NCI-H128 (cell line): ENCODE measurements around the gene GRIN2A.

Source experiments
- DNase-seq: peaks from one replicate; lab custom pipeline; 2025; ENCODE audit not compliant: unreplicated experiment; lab: John Stamatoyannopoulos, UW

GRIN2A gene

DNA sequence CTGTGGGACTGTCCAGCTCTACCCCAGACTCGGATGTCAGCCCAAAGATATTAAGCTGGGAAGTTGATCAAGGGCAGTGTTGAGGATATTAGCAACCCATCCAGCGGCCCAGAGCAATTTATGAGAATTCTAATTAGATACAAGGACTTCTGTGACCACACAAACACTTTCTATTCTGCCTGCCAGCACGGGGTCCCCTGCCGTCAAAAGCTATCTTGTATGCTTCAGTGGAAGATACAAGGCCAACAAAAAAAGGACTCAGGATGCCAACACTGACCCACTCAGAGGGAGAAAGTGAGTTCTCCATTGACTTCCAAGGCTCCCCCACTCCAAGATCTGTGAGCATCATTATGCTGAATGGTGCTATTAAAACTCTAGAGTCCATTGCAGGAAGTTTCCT, 390.7 kb downstream of the GRIN2A start:
- no peak for DNase-seq

GRCh38 chr16:9790199-9790598, 392.0 kb downstream of the GRIN2A start:
- no peak for DNase-seq

- DNase-seq = no peak
These were observed 394.5 kb downstream of the GRIN2A start for GRCh38 chr16:9787717-9788116.

DNA sequence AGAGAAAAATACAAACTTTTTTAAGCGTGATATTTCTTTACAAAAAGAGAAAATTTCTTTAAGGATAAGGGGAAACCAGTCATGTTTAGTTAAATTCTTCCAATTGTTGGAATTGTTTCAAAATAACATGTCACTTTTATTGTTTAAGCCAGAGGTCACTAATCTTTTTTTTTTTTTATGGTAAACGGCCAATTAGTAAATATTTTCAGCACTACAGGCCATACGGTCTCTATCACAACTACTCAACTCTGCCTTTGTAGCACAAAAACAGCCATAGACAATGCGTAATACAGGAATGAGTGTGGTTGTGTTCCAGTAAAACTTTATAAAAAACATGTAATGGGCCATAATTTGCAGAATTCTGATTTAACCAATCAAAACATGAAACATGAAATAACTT, 401.4 kb downstream of the GRIN2A start:
- DNase-seq = no peak

DNA sequence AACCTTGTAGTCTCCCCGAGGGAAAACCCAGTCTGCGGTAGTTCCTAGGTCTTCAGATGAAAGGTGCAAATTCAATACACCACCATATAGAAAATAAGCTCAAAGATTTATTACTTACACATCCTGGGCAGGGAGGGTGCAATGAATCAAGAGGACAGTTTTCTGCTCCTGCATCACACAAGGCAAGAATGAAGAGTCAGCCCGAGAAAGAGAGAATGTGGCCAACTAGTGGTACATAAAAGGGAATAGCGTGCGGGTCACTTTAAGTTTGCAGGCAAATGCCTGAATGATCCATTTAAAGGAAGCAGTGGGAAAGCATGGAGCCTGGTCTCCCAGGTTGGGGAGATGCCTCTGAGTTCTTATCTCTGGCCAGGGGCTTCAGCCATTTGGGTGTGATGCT, 403.4 kb downstream of the GRIN2A start:
- no peak for DNase-seq

GRCh38 chr16:9775998-9776397, 406.2 kb downstream of the GRIN2A start:
- DNase-seq = no peak

DNA sequence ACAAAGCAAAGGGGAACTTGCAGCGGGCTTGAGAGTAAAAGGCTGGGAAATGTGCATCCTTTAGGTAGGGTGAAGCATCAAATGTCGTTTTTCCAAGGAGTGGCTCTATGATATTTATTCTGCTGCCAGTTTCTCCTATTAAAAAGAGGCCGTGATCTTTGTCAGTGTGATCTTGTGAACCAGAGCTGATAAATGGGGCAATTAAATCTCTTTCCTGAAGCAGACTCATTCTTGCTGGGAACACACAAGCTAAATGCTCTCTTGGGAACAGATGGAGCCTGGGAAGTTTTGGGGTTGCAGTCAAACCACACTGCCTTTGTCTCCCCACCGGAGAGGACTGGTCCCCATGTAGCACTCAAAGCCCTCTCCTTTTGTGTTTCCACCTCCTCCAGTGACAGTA, 408.9 kb downstream of the GRIN2A start:
- DNase-seq = no peak

DNA sequence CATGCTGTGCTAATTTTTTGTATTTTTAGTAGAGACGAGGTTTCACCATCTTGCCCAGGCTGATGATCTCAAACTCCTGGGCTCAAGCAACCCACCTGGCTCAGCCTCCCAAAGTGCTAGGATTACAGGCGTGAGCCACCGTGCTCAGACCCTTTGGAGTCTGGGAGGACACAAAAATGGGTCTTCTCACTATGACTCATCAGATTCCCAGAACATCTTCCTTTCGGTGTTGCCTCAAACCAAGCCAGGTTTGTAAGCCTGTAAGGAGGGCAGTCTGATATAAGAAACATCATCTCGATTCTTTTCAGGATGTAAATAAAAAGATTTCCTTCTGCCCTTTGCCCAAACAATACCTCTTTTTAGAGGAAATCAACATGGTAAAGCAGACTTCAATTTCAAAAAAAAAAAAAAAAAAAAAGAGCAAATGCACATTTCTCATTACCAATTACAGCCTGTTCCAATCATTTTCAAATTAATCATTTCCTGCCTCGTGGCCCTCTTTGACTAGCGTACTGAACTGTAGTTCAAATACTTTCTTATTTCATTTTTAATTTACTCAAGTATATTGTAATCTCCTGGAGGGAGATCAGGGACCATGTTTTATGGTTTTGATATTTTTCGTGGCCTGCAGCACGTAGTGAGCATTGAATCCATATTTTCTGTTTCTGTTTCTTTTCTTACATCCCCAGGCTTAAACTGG, 409.6 kb downstream of the GRIN2A start:
- no peak for DNase-seq

DNA sequence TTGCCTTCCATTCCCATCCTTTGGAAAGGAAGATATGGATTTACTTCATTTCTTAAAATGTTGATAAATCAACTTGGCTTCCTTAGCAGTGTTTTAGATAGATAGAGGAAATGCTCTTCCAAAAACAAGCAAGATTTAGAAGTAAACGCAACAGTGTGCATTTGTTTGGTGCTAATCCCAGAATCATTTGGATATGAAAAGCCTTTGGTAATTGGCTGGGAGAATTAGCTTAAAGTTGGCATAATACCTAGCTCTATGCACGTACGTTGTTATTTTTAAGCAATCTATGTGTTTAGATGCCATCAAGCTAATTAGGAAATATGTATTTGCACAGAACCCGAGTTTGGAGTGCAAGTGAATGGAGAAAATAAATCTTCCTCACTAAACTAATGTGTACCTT, 415.3 kb downstream of the GRIN2A start:
- no peak for DNase-seq

DNA sequence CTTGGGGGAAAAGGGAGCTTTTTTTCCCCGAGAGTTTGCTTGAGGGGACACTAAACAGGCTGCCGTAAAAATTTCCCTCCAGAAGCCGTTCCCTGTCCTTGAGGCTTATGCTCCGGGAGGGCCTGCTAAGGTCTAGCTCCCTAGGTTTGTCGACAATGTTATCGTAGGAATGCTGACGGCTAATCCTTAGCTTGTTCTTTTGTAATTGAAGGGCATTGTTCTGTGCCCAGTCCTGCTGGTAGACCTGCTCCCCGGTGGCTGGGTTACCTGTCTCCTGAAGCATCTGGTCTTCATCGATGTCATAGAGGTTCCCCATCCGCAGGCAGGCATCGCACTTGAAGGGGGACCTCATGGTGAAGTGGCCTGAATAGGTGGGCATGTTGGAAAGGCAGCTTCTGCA, 418.7 kb downstream of the GRIN2A start:
- DNase-seq = no peak

DNA sequence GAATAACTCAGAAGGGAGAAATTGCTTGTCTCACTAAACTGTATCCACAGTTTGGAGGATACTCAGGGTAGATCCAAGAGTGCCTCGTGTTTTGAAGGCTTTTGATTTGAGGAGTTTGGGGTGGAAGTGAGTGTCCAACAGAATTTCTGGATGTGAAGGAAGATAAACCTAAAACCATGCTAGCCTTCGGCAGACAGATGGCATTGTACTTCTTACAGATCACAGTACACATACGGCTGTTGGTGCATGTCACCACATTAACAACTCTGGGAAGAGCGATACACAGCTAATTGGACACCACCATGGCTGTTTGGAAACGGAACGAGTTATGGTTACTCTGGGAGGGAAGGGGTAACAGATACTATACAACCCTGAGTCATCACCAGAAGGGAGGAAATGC, 420.4 kb downstream of the GRIN2A start:
- DNase-seq = no peak

DNA sequence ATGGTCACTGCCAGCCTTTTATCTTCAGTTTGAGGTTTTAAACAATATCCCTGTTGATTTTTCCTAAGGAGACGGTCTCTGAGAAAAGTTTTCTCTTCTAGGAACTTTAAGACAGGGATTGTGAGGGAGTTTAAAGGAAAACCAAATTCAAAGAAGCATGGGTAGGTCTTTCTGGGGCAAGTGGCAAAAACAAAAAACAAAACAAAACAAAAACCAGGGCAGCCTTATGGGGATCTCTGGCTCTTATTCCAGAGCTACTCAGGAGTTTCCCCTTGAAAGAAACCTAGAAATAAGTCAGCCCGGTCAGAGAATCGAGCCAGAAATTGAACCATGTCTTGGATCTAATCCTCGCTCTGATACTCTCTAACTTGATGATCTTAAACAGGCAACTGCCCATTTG, 424.5 kb downstream of the GRIN2A start:
- DNase-seq = no peak

DNA sequence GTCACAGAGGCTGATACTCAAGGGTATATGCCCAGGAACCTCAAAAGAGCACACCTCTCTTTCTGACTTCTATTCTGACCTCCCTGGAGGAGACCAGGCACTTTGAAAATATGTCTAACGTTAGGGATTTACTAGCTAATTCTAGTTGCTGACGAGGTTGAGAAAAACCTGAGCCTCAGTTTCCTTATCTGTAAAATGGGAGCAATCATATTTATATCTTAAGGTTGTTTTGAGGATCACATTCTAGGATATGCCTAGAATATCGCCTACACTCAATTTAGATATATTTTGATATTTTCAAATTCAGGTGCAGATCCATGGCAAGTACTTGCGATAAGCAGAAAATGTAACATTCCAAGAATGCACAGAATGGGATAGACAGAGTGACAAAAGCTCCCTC, 425.8 kb downstream of the GRIN2A start:
- DNase-seq = no peak

GRCh38 chr16:9755081-9755480, 427.1 kb downstream of the GRIN2A start:
- no peak for DNase-seq

DNA sequence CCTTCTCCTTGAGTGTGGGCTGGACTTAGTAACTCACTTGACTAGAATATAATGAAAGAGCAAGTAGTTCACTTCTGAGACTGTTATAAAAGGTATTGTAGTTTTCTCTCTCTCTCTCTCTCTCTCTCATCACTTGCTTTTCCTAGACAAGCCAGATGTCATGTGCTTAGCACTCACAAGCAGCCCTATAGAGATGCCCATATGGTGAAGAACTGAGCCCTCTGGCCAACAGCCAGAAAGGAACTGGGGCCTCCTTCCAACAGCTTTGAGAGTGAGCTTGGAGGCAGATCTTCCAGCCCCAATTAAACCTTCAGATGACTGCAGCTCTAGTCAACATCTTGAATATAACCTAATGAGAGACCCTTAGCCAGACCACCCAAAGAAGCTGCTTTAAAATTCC, 440.5 kb downstream of the GRIN2A start:
- no peak for DNase-seq

DNA sequence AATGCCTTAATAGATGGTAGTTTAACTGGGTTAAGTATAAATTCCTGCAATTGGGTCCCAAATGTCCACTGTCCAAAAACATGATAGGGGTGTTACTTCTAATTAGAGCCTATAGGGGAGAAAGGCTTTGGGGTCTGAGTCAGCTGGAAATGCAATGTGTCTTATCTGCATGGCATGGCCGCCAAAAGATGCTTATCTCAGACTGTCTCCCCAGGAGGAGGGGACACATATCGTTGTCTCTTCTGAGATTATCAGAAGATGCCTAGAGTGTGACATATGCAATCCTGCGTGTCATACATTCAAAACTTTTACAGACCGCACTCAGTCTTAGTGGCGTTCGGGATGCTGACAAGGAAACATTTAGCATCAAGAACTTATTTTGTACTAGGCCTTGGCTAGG, 442.9 kb downstream of the GRIN2A start:
- DNase-seq = no peak

- no peak for DNase-seq
These were observed 443.5 kb downstream of the GRIN2A start for GRCh38 chr16:9738690-9739089.

DNA sequence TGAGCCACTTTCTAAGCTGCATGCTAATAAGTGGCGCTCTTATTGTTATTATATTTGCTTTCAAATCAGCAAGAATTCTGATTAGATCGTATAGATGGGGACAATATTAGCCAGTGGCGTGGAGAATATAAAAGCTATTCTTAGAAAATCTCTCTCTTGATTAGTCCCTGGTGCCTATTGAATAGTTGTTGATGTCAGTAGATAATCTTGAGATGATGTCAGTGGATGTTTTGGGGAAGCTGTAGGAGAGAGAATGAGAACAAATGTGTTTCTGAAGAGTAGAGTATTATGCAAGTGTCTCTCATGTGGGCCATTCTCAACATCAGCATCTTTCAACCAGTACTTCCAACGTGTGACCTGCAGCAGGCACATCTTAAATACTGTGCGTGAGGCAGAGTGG, 445.7 kb downstream of the GRIN2A start:
- DNase-seq = no peak

DNA sequence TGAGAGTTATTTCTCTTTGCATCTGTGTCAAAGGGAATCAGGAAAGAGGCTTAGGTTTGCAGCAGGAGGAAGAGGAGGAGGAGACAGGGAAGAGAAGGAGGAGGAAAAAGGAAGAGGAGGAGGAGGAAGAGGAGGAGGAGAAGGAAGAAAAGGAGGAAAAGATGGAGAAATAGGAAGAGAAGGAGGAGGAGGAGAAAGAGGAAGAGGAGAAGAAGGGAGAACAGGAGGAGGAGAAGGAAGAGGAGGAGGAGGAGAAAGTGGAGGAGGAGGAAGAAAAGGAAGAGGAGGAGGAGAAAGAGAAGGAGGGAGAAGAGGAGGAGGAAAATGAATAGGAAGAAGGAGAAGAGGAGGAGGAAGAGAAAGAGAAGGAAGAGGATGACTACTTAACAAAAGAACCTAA, 459.1 kb downstream of the GRIN2A start:
- DNase-seq = no peak

DNA sequence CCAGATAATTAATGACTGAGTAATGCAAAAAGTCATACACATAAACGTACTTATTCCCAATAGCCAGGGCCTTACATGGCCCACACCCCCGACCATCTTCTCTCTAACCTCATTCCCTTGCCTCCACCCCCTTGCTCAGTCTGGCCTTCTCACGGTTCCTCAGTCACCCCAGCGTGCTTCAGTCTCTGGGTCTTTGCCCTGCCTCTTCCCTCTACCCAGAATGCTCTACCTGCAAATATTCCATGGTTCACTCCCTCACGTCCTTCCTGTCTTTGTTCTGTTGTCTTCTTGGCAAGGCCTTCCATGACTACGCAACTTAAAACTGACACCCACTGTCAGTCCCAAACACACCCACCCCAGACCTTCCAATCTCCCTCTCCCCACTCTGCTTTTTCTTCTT, 468.3 kb downstream of the GRIN2A start:
- DNase-seq = no peak

GRCh38 chr16:9713156-9713555, 469.1 kb downstream of the GRIN2A start:
- DNase-seq = no peak

DNA sequence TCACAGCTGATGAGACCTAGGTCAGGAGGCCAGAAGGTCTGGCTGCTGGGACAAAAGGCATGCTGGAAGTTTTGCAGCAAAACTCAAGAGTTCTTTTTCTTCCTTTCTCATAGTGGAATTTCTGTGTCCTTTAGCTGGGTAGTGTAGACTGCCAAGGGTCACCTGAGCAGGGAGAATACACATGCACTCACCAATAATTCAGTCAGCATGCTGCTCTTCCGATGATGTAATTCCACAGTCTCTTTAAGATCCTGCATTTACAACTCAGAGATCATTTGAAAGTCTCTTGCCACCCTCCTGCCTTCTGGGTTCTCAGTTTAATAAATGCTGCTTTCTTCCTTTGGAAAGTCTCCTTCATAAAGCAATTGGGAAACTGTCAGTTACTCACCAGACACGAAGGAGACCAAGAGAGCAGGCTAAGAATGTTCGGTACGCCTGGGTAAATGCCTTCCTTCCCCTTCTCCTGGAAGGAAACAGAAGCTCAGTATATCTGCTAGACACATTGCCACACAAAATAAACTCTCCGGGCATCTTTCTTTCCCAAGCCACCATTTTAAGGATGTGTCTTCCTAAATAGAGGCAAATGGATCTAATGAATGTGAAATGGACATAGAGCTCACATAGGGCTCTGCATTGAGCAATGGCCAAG, 473.1 kb downstream of the GRIN2A start:
- no peak for DNase-seq

GRCh38 chr16:9706217-9706836, 475.9 kb downstream of the GRIN2A start:
- DNase-seq = no peak
